Gastroesophageal sphincter (tissue), 4 donors: ENCODE results near the gene GADD45A. TPM values are rescaled to one million over a fixed set of nuclear protein-coding genes. Genes with fewer than 3 reads are reported as not detected.

Source experiments
- ATAC-seq: fragments of 150-250 bp; one replicate; pipeline ENCODE4 v1.9.1; 2016; ENCODE audit warnings: mild to moderate bottlenecking, moderate library complexity
- H3K27ac ChIP-seq, 4 donors: fragments of 200-600 bp; sonication (generic) in 3 of 4; 1 replicate in 3 of 4; 2 replicates in 1 of 4; pipeline ENCODE4 v1.5.1; 2016 to 2019
- H3K27me3 ChIP-seq: fragments of 200-600 bp; sonication (generic); one replicate; pipeline ENCODE4 v1.5.1; 2019
- H3K36me3 ChIP-seq, 2 donors: fragments of 200-600 bp; sonication (generic); one replicate each; pipeline ENCODE4 v1.5.1; 2019; ENCODE audit warnings: control low read depth in 1 of 2
- H3K4me1 ChIP-seq, 3 donors: fragments of 200-600 bp; sonication (generic); 1 replicate in 2 of 3; 2 replicates in 1 of 3; pipeline ENCODE4 v1.5.1; 2016 to 2019; ENCODE audit warnings: control low read depth in 2 of 3
- H3K4me3 ChIP-seq, 2 donors: fragments of 200-600 bp; sonication (generic); one replicate each; pipeline ENCODE4 v1.5.1; 2019; ENCODE audit warnings: mild to moderate bottlenecking in 1 of 2, moderate library complexity in 1 of 2
- H3K9me3 ChIP-seq, 3 donors: fragments of 200-600 bp; sonication (generic); one replicate each; pipeline ENCODE4 v1.5.1; 2017 to 2019; ENCODE audit warnings: control low read depth in 2 of 3
- EP300 ChIP-seq: sonication (generic); formaldehyde crosslinking; IDR thresholded peaks from one replicate; pipeline ENCODE4 v1.6.1; 2017; ENCODE audit warnings: antibody characterized with exemption, mild to moderate bottlenecking
- POLR2A ChIP-seq, 2 donors: fragments of 450-650 bp; IDR thresholded peaks; one replicate each; pipeline ENCODE4 v1.6.1; 2017; ENCODE audit warnings: antibody characterized with exemption in 2 of 2, mild to moderate bottlenecking in 2 of 2, moderate library complexity in 1 of 2
- POLR2AphosphoS5 ChIP-seq: sonication (generic); formaldehyde crosslinking; IDR thresholded peaks from one replicate; pipeline ENCODE4 v1.6.1; 2017; ENCODE audit warnings: antibody characterized with exemption
- WGBS, 2 donors: methylation state at CpG; one replicate each; pipeline ENCODE4 v1.1.5; 2018; ENCODE audit warnings: low coverage in 1 of 2; 5-methylcytosine and 5-hydroxymethylcytosine counted together
- total RNA-seq, 4 donors: library from RNA; depleted of rRNA; stranded (reverse); fragments of >200 nt; gene quantifications; one replicate each; pipeline ENCODE4 v1.1.0, GENCODE V29; 2016
- TF ChIP-seq, protein P1 (sequence below), 4 experiments: fragments of 200-600 bp in 2 of 4; fragments of 450-650 bp in 2 of 4; sonication (generic) in 1 of 4; IDR thresholded peaks; one replicate each; pipeline ENCODE4 v1.5.1; 2017 to 2019; ENCODE audit warnings: antibody characterized with exemption in 4 of 4, mild to moderate bottlenecking in 2 of 4, moderate library complexity in 2 of 4

The GADD45A gene
- total RNA-seq, 4 donors from 2014 or later = 58.7 to 69.9 (median 65.6) TPM

DNA sequence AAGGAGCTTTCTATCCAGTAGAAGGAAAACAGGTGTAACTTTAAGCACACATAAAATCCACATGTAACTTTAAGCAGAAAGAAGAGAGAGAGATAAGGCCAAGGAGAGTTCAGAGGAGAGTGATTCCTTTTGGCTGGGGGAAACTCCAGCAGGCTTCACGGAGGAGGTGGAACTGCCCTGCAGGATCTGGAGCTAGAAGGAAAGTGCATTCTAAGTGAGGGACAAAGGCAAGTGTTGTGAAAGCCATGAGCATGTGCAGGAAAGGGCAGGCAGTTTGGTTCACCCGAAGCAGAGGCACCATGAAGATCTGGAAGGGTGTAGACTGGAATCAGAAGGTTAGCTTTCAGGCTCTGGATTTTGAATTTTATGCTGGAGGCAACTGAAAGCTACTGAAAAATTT, 46.3 kb downstream of the GADD45A start:
- Histone ChIP-seq H3K27ac (no peak overlapping the region), H3K4me1 (peaks cover 4 to 39% (median 8%) of the 10 kb centered on the region in 3 donors), H3K4me3 (no peak overlapping the region), H3K36me3 (no peaks in the 10 kb centered on the region), H3K27me3 (no peaks in the 10 kb centered on the region), H3K9me3 (no peaks in the 10 kb centered on the region)
- TF ChIP-seq POLR2A (IDR thresholded peaks at IDR 0.05) (no peak), POLR2AphosphoS5 (no peak), EP300 (no peak)
- TF ChIP-seq, protein P1, sequence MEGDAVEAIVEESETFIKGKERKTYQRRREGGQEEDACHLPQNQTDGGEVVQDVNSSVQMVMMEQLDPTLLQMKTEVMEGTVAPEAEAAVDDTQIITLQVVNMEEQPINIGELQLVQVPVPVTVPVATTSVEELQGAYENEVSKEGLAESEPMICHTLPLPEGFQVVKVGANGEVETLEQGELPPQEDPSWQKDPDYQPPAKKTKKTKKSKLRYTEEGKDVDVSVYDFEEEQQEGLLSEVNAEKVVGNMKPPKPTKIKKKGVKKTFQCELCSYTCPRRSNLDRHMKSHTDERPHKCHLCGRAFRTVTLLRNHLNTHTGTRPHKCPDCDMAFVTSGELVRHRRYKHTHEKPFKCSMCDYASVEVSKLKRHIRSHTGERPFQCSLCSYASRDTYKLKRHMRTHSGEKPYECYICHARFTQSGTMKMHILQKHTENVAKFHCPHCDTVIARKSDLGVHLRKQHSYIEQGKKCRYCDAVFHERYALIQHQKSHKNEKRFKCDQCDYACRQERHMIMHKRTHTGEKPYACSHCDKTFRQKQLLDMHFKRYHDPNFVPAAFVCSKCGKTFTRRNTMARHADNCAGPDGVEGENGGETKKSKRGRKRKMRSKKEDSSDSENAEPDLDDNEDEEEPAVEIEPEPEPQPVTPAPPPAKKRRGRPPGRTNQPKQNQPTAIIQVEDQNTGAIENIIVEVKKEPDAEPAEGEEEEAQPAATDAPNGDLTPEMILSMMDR (IDR thresholded peaks at IDR 0.05) = no peak
- no peak for ATAC-seq
- WGBS, 2 donors = 100% methylated on average over 1 of the region's 2 CpGs; no CpG with 5 or more reads in 1 of the 2 donors

GRCh38 chr1:67732750-67733151, 47.8 kb downstream of the GADD45A start:
- Histone ChIP-seq H3K27ac (peak overlapping the region in 1 of 4 donors; percentile 12), H3K4me3 (no peak overlapping the region), H3K4me1 (peaks cover 11 to 53% (median 14%) of the 10 kb centered on the region in 3 donors), H3K36me3 (no peaks in the 10 kb centered on the region), H3K9me3 (no peaks in the 10 kb centered on the region), H3K27me3 (no peaks in the 10 kb centered on the region)
- 43 to 60% methylated on average over 1 to 2 of the region's 6 CpGs for WGBS, 2 donors
- no peak for ATAC-seq
- TF ChIP-seq, protein P1 (IDR thresholded peaks at IDR 0.05) = no peak
- no peak for TF ChIP-seq POLR2AphosphoS5
- TF ChIP-seq POLR2A (IDR thresholded peaks at IDR 0.05) = no peak
- no peak for TF ChIP-seq EP300

DNA sequence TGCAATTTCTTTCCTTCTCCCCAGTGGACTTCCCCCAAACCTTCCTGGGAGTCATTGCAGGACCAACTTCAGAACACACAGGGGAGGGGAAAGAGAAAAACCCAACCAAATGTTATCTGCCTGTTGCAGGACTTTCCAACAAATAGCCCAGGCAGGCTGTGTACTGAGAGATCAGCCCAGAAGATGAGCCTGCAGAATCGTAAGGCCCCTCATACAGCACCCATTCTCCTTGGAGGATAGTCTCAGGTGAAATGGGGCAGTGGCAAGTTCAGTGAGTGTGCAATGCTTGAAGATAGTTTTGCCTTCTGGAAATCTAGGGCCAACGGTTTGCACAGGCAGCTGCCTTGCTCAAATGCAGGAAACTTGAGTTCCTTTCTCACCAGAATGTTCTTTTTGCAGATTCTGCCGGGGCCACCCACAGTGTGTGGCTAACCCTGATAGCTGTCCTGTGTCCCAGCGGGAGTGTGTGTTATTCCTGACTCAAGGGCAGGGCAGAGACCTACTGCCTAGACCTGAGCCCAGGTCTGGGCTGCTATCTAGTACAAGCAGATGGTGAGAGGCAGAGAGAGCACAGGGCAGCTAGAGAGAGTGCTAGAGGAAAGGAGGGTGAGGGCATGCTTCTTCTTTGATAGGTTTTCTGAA, 48.8 kb downstream of the GADD45A start:
- ATAC-seq = no peak
- Histone ChIP-seq H3K27ac (no peak overlapping the region), H3K4me1 (peaks cover 11 to 54% (median 14%) of the 10 kb centered on the region in 3 donors)

GRCh38 chr1:67734323-67734690, 49.3 kb downstream of the GADD45A start:
- H3K27ac ChIP-seq = no peak overlapping the region
- peaks cover 11 to 54% (median 14%) of the 10 kb centered on the region in 3 donors for H3K4me1 ChIP-seq

More for the DNA sequence above, 48.8 kb downstream of the GADD45A start:
- 30 to 80% methylated on average over 1 to 2 of the region's 4 CpGs for WGBS, 2 donors
- no peak for TF ChIP-seq POLR2A (IDR thresholded peaks at IDR 0.05)
- TF ChIP-seq POLR2AphosphoS5 = no peak
- TF ChIP-seq EP300 = no peak
- TF ChIP-seq, protein P1 (IDR thresholded peaks at IDR 0.05) = no peak
- Histone ChIP-seq H3K4me3 (no peak overlapping the region), H3K9me3 (no peaks in the 10 kb centered on the region), H3K27me3 (no peaks in the 10 kb centered on the region), H3K36me3 (no peaks in the 10 kb centered on the region)

More at GRCh38 chr1:67734323-67734690, 49.3 kb downstream of the GADD45A start:
- no peaks in the 10 kb centered on the region for H3K9me3 ChIP-seq
- no peaks in the 10 kb centered on the region for H3K36me3 ChIP-seq
- ATAC-seq = no peak
- TF ChIP-seq, protein P1 (IDR thresholded peaks at IDR 0.05) = no peak
- TF ChIP-seq POLR2A (IDR thresholded peaks at IDR 0.05) (no peak), EP300 (no peak), POLR2AphosphoS5 (no peak)
- 82 to 100% methylated on average over 2 to 3 of the region's 3 CpGs for WGBS, 2 donors
- no peak overlapping the region for H3K4me3 ChIP-seq
- H3K27me3 ChIP-seq = no peaks in the 10 kb centered on the region
